Esophagus muscularis mucosa (tissue), 4 donors: ENCODE measurements around the gene TBC1D22A. TPM values are rescaled to one million over a fixed set of nuclear protein-coding genes. Genes with fewer than 3 reads are reported as not detected.

Source experiments
- DNase-seq: peaks from one replicate; pipeline ENCODE4 v3.0.0-alpha.2; 2017; ENCODE audit errors: extremely low spot score
- H3K27ac ChIP-seq, 4 donors: fragments of 200-600 bp; sonication (generic); replicated peaks in 1 of 4; 1 replicate in 3 of 4; 2 replicates in 1 of 4; pipeline ENCODE4 v1.5.1; 2016 to 2019; ENCODE audit warnings: mild to moderate bottlenecking in 1 of 4
- H3K27me3 ChIP-seq, 4 donors: fragments of 200-600 bp; sonication (generic); one replicate each; pipeline versions ENCODE4 v1.5.1 to v1.6.0; 2016 to 2019
- H3K36me3 ChIP-seq, 4 donors: fragments of 200-600 bp; sonication (generic); one replicate each; pipeline ENCODE4 v1.5.1; 2016 to 2019
- H3K4me1 ChIP-seq, 4 donors: fragments of 200-600 bp; sonication (generic); one replicate each; pipeline ENCODE4 v1.5.1; 2016 to 2019
- H3K4me3 ChIP-seq, 4 donors: fragments of 200-600 bp; sonication (generic); 1 replicate in 2 of 4; 2 replicates in 2 of 4; pipeline ENCODE4 v1.5.1; 2016 to 2019; ENCODE audit warnings: mild to moderate bottlenecking in 4 of 4, moderate library complexity in 1 of 4
- H3K9me3 ChIP-seq, 4 donors: fragments of 200-600 bp; sonication (generic); 1 replicate in 3 of 4; 2 replicates in 1 of 4; pipeline ENCODE4 v1.5.1; 2016 to 2019
- EP300 ChIP-seq: sonication (generic); formaldehyde crosslinking; IDR thresholded peaks from one replicate; pipeline ENCODE4 v1.6.1; 2017; ENCODE audit warnings: antibody characterized with exemption
- POLR2A ChIP-seq: fragments of 450-650 bp; IDR thresholded peaks from one replicate; pipeline ENCODE4 v1.6.1; 2017; ENCODE audit warnings: antibody characterized with exemption, moderate library complexity, mild to moderate bottlenecking, low read depth
- POLR2AphosphoS5 ChIP-seq, 2 donors: sonication (generic); formaldehyde crosslinking; IDR thresholded peaks; one replicate each; pipeline ENCODE4 v1.6.1; 2017; ENCODE audit warnings: antibody characterized with exemption in 2 of 2
- WGBS: methylation state at CpG from one replicate; pipeline ENCODE4 v1.1.5; 2018; 5-methylcytosine and 5-hydroxymethylcytosine counted together
- intact Hi-C: fragments of 100-400 bp; cut with DNase I; formaldehyde crosslinking; loops from one replicate; pipeline ENCODE4 v1.15.1; 2023
- total RNA-seq, 4 donors: library from RNA; depleted of rRNA; stranded (reverse); fragments of >200 nt; gene quantifications; one replicate each; pipeline versions ENCODE4 v1.1.0 to v1.2.1, GENCODE V29; 2016
- TF ChIP-seq, protein P1 (sequence below), 3 experiments: fragments of 200-600 bp in 2 of 3; fragments of 450-650 bp in 1 of 3; sonication (generic) in 2 of 3; IDR thresholded peaks; one replicate each; pipeline ENCODE4 v1.5.1; 2017 to 2019; ENCODE audit warnings: antibody characterized with exemption in 3 of 3, mild to moderate bottlenecking in 2 of 3, moderate library complexity in 1 of 3

Gene TBC1D22A
- total RNA-seq, 4 donors from 2014 or later = 15.2 to 20.7 (median 18.8) TPM

DNA sequence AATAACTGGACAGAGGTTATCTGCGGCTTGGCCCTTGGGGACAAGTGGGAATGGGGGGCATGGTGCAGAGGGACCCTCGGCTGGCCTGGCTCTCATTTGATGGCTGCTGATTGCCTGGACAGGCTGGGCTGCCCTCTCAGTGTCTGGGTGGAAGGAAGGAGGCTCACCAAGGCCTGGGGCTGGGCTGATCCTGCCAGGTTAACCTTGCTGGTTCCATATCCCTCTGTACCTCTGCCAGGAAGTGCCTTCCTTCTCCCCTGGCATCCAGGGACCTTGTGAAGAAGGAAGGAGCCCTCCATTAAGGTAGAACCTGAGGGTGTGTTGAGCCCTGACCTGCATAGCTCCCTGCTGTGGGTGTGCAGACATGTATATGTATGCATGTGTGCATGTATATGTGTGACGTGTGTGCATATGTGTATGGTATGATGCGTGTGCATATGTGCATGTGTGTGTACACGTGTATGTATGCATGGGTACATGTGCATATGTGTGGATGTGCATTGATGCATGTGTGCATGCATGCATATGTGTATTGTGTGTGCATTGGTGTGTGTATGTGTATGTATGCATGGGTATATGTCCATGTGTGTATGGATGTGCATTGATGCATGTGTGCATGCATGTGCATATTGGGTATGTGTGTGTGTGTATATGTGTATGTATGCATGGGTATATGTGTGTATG is 433.9 kb downstream of the TBC1D22A start:
- 76% methylated on average over 5 of the region's 5 CpGs for WGBS
- H3K27ac ChIP-seq = no peak overlapping the region
- peaks cover 0 to 43% (median 0%) of the 10 kb centered on the region in 4 donors for H3K27me3 ChIP-seq
- no peak overlapping the region for H3K4me3 ChIP-seq
- H3K4me1 ChIP-seq = peaks cover 0 to 8% (median 0%) of the 10 kb centered on the region in 4 donors
- TF ChIP-seq POLR2AphosphoS5 (IDR thresholded peaks at IDR 0.05) (no peak), EP300 (no peak), POLR2A (no peak)
- TF ChIP-seq, protein P1, sequence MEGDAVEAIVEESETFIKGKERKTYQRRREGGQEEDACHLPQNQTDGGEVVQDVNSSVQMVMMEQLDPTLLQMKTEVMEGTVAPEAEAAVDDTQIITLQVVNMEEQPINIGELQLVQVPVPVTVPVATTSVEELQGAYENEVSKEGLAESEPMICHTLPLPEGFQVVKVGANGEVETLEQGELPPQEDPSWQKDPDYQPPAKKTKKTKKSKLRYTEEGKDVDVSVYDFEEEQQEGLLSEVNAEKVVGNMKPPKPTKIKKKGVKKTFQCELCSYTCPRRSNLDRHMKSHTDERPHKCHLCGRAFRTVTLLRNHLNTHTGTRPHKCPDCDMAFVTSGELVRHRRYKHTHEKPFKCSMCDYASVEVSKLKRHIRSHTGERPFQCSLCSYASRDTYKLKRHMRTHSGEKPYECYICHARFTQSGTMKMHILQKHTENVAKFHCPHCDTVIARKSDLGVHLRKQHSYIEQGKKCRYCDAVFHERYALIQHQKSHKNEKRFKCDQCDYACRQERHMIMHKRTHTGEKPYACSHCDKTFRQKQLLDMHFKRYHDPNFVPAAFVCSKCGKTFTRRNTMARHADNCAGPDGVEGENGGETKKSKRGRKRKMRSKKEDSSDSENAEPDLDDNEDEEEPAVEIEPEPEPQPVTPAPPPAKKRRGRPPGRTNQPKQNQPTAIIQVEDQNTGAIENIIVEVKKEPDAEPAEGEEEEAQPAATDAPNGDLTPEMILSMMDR (IDR thresholded peaks at IDR 0.05) = no peak
- intact Hi-C loops = no loop called here
- no peaks in the 10 kb centered on the region for H3K9me3 ChIP-seq
- no peaks in the 10 kb centered on the region for H3K36me3 ChIP-seq
- DNase-seq = no peak

DNA sequence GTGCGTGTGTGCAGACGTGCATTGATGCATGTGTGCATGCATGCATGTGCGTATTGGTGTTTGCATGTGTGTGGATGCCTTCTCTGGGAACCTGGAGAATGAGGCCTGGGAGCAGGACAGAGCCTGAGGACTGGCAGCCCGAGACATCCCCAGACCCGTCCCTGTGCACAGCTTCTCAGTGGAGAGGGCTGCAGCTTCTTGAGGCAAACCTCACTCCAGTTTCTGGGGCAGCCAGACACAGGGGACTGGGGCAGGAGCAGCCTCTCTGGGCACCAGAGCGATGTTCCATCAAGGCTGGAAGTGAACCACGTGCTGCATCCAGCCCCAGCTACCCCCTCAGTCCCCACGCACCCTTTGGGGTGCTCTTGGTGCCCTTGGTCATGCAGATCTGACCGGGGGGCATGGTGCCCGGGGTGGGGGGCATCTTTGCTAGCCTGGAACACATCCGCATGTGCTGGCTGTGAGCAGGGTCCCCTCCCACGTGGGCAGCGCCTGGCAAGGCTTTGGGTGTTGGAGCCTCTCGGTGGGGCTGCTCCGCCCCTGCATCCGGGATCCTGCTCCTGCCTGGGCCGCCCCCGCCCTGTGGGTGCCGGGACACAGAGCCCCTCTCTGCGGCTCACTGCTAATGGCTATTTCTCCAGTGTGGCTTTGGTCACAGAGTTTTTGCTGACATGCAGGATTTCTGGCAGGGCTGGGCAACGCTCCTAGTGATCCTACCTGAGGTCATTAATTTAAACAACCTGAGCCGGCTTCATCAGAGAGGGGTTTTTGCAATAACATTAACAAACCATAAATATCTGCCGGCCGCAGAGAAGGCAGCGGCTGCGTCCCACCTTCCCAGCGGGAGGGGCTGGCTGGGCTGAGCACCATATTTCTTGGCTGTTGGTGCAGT is 434.7 kb downstream of the TBC1D22A start:
- WGBS = 68% methylated on average over 13 of the region's 27 CpGs
- no peak for DNase-seq
- TF ChIP-seq, protein P1 (IDR thresholded peaks at IDR 0.05) = no peak

DNA sequence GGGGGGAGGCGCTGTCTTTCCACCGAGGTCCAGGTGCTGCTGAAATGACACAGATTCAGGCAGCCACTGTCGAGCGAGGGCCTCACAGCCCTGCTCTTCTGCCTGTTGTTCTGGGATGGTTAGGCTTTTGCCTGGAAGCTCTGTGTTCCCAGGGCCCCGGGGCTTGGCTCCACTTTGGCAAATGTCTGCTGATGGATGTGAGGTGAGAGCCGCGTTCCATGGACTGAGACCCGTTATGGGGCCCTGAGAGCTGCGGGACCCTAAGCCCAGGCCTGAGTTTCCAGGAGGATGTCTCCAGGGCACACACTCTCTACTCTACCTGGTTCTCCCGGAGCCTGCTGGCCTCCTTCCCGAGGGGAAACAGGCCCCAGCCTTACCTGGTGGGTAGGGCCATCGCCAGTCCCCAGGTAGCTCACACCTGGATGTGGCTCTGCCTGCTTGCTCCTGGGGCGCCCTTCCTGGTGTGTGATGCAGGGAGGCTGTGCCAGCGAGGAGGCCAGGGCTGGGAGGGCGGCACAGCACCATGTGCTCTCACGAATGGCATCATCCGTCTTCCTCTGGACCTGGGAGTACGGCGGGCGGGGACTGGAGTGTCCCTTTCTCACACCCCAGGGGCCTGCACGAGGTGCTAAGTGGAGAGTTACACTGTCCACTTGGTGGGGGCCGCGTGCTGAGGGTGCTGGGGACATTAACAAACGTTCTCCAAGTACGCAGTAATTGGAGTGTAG is 435.5 kb downstream of the TBC1D22A start:
- 73% methylated on average over 23 of the region's 25 CpGs for WGBS
- no peaks in the 10 kb centered on the region for H3K9me3 ChIP-seq
- TF ChIP-seq EP300 (no peak), POLR2A (no peak), POLR2AphosphoS5 (IDR thresholded peaks at IDR 0.05) (no peak)
- TF ChIP-seq, protein P1 (IDR thresholded peaks at IDR 0.05) = no peak
- DNase-seq = no peak
- H3K4me1 ChIP-seq = peaks cover 0 to 8% (median 0%) of the 10 kb centered on the region in 4 donors
- no peaks in the 10 kb centered on the region for H3K36me3 ChIP-seq
- no peak overlapping the region for H3K27ac ChIP-seq
- no peak overlapping the region for H3K4me3 ChIP-seq
- intact Hi-C loops = no loop called here
- peaks cover 0 to 60% (median 0%) of the 10 kb centered on the region in 4 donors for H3K27me3 ChIP-seq

More for the DNA sequence above, 434.7 kb downstream of the TBC1D22A start:
- Histone ChIP-seq H3K4me3 (no peak overlapping the region), H3K4me1 (peaks cover 0 to 8% (median 0%) of the 10 kb centered on the region in 4 donors), H3K27ac (no peak overlapping the region), H3K9me3 (no peaks in the 10 kb centered on the region), H3K27me3 (peaks cover 0 to 52% (median 0%) of the 10 kb centered on the region in 4 donors), H3K36me3 (no peaks in the 10 kb centered on the region)
- intact Hi-C loops = no loop called here

DNA sequence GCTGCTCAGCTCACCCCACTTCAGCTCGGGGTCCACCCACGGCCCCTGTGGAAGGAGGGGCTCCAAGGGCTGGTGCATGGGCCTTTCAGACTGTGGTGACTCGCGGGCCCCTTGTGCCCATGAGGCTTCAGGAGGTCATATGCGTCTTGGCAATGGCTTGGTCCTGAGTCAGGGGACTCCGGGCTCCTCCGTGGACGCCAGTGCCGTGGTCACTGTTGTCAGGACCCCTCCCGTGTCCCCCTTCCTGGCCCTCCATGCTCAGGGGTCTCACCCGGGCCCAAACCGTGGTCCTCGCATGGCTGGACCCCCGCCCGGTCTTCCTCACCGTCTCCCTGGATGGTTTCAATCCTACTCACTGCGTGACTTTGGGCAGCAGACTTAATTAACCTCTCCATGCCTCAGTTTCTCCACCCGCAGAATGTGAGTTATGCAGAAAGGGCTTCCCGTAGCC is 436.4 kb downstream of the TBC1D22A start:
- H3K27me3 ChIP-seq = peaks cover 0 to 67% (median 0%) of the 10 kb centered on the region in 4 donors
- no peaks in the 10 kb centered on the region for H3K36me3 ChIP-seq
- no peak overlapping the region for H3K27ac ChIP-seq
- intact Hi-C loops = no loop called here
- H3K4me3 ChIP-seq = no peak overlapping the region
- peaks cover 0 to 8% (median 0%) of the 10 kb centered on the region in 4 donors for H3K4me1 ChIP-seq
- TF ChIP-seq EP300 = no peak
- TF ChIP-seq, protein P1 (IDR thresholded peaks at IDR 0.05) = no peak
- no peak for TF ChIP-seq POLR2AphosphoS5 (IDR thresholded peaks at IDR 0.05)
- no peak for TF ChIP-seq POLR2A
- no peaks in the 10 kb centered on the region for H3K9me3 ChIP-seq
- DNase-seq = no peak
- WGBS = 88% methylated on average over 14 of the region's 19 CpGs
